Ovary (tissue), 9 donors: Measurements from ENCODE around the gene MAPK14. TPM values are rescaled to one million over a fixed set of nuclear protein-coding genes. Genes with fewer than 3 reads are reported as not detected.

Experiments
- DNase-seq, 5 donors: peaks; one replicate each; pipeline ENCODE4 v3.0.0-alpha.2; 2019 to 2020
- H3K27ac ChIP-seq, 2 donors: fragments of 200-600 bp; one replicate each; pipeline versions ENCODE4 v1.5.1 to v1.8.0; 2019 to 2022
- H3K27me3 ChIP-seq: fragments of 200-600 bp; one replicate; pipeline ENCODE4 v1.8.0; 2022
- H3K36me3 ChIP-seq: fragments of 200-600 bp; sonication (generic); one replicate; pipeline ENCODE4 v1.5.1; 2019
- H3K4me1 ChIP-seq: one replicate; pipeline ENCODE4 v1.8.1; 2013; ENCODE audit warnings: mild to moderate bottlenecking, moderate library complexity; ENCODE audit not compliant: insufficient read depth
- H3K4me3 ChIP-seq: fragments of 200-600 bp; sonication (generic); one replicate; pipeline ENCODE4 v1.5.1; 2017
- H3K9me3 ChIP-seq, 2 donors: fragments of 200-600 bp in 1 of 2; sonication (generic) in 1 of 2; one replicate each; pipeline versions ENCODE4 v1.5.1 to v1.8.1; 2013 to 2019; ENCODE audit warnings: mild to moderate bottlenecking in 1 of 2, moderate library complexity in 1 of 2
- CTCF ChIP-seq, 3 donors: fragments of 450-650 bp in 2 of 3; fragments of 200-600 bp in 1 of 3; IDR thresholded peaks; one replicate each; pipeline versions ENCODE4 v1.5.1 to v1.8.0; 2016 to 2022; ENCODE audit warnings: antibody characterized with exemption in 3 of 3, mild to moderate bottlenecking in 1 of 3
- EP300 ChIP-seq: sonication (generic); formaldehyde crosslinking; IDR thresholded peaks from one replicate; pipeline ENCODE4 v1.6.1; 2017; ENCODE audit warnings: antibody characterized with exemption
- POLR2A ChIP-seq: fragments of 450-650 bp; IDR thresholded peaks from one replicate; pipeline ENCODE4 v1.6.1; 2017; ENCODE audit warnings: antibody characterized with exemption, mild to moderate bottlenecking, moderate library complexity
- WGBS, 3 donors: extraction: QIAGEN DNeasy Blood & Tissue Kit in 1 of 3; methylation state at CpG; one replicate each; pipeline versions ENCODE4 v1.1.5 to v1.1.7; 2013 to 2017; 5-methylcytosine and 5-hydroxymethylcytosine counted together
- intact Hi-C, 4 donors: fragments of 100-400 bp; cut with DNase I; formaldehyde crosslinking; loops; one replicate each; pipeline versions ENCODE4 v1.11.0 to v1.15.1; 2022 to 2023
- polyA plus RNA-seq, 2 donors: library from polyadenylated mRNA; stranded (reverse); fragments of 200-250 nt in 1 of 2; fragments of 350-450 nt in 1 of 2; fragmentation: Illumina TruSeq in 1 of 2; extraction: RNeasy Lipid Tissue Mini Kit (QIAGEN cat#74804) in 1 of 2; gene quantifications; one replicate each; pipeline ENCODE4 v1.2.3, GENCODE V29; 2013 to 2014
- total RNA-seq, 7 donors: library from RNA; depleted of rRNA in 2 of 7; stranded (reverse); fragments of >200 nt in 2 of 7; fragmentation: NEBNext Ultra II Directional in 3 of 7; extraction: Animal tissue kit (Norgen Biotek cat#: 25700) in 3 of 7; gene quantifications; one replicate each; pipeline versions ENCODE4 v1.1.0 to v1.2.4, GENCODE V29; 2016 to 2023
- donor health status: DM: no; HTN: no; CAD: no; lungs with moderate emphysema.
- donor health status: DM: no; HTN: no; CAD: no.
- donor health status: Bipolar disorder and iron deficiency.
- donor health status: DM: yes; HTN: yes; CAD: no.
- donor health status: DM: no; HTN: no; CAD: no.
- donor health status: DM: yes; HTN: yes; CAD: no.

MAPK14 gene
- total and polyA plus RNA-seq, 9 donors = 18.6 to 58.8 (median 37.1) TPM

GRCh38 chr6:36095497-36096391 is 68.1 kb downstream of the MAPK14 start:
- no peaks in the 10 kb centered on the region for H3K36me3 ChIP-seq
- intact Hi-C loops = loop anchor here in 3 of 4 donors (2.0 to 10.0 kb wide), 5 partner anchors 67 to 571 kb away; partner anchors contain the start of gene MAPK14 (in 2 of the 3)
- TF ChIP-seq EP300 = no peak
- no peak for TF ChIP-seq CTCF (IDR thresholded peaks at IDR 0.05)
- TF ChIP-seq POLR2A = no peak
- H3K4me1 ChIP-seq = no peaks in the 10 kb centered on the region
- 84 to 85% (median 84%) methylated on average over 8 of the region's 8 CpGs for WGBS, 3 donors
- no peak overlapping the region for H3K4me3 ChIP-seq
- no peaks in the 10 kb centered on the region for H3K9me3 ChIP-seq
- DNase-seq = no peak
- no peaks in the 10 kb centered on the region for H3K27me3 ChIP-seq
- no peak overlapping the region for H3K27ac ChIP-seq

GRCh38 chr6:36098253-36098919 is 70.8 kb downstream of the MAPK14 start:
- Histone ChIP-seq H3K27ac (no peak overlapping the region), H3K36me3 (no peaks in the 10 kb centered on the region), H3K4me1 (no peaks in the 10 kb centered on the region), H3K27me3 (no peaks in the 10 kb centered on the region), H3K4me3 (no peak overlapping the region), H3K9me3 (no peaks in the 10 kb centered on the region)
- no peak for DNase-seq
- 64 to 74% (median 69%) methylated on average over 3 of the region's 3 CpGs for WGBS, 3 donors
- intact Hi-C loops = loop anchor here in 2 of 4 donors (5.0 to 10.0 kb wide), 3 partner anchors 71 to 574 kb away; partner anchors contain the start of gene MAPK14 (in 1 of the 2)
- TF ChIP-seq CTCF (IDR thresholded peaks at IDR 0.05) (no peak), POLR2A (no peak), EP300 (no peak)

- H3K4me1 ChIP-seq = no peaks in the 10 kb centered on the region
- no peak overlapping the region for H3K27ac ChIP-seq
- H3K27me3 ChIP-seq = no peaks in the 10 kb centered on the region
- intact Hi-C loops = loop anchor here in 2 of 4 donors (5.0 to 10.0 kb wide), 3 partner anchors 72 to 574 kb away; partner anchors contain the start of gene MAPK14 (in 1 of the 2)
- no peak for DNase-seq
- H3K4me3 ChIP-seq = no peak overlapping the region
- no peaks in the 10 kb centered on the region for H3K36me3 ChIP-seq
- TF ChIP-seq POLR2A (no peak), EP300 (no peak), CTCF (IDR thresholded peaks at IDR 0.05) (no peak)
- H3K9me3 ChIP-seq = no peaks in the 10 kb centered on the region
- 47 to 69% (median 68%) methylated on average over 5 of the region's 5 CpGs for WGBS, 3 donors
Observed at GRCh38 chr6:36098920-36099647, 71.5 kb downstream of the MAPK14 start.
